ENCODE measurements around the gene LRFN4. TPM values are rescaled to one million over a fixed set of nuclear protein-coding genes. Genes with fewer than 3 reads are reported as not detected.

LRFN4 gene
- total and polyA plus RNA-seq, 2 of the 13 experiments (the other 11 are each of a cell fraction or from before 2014, with no cell fraction given): 1.3 to 6.8 TPM

- no peak for TF ChIP-seq ZNF468 (CRISPR knock-in tag; IDR thresholded peaks at IDR 0.05)
- TF ChIP-seq EED (CRISPR knock-in tag; IDR thresholded peaks at IDR 0.05): no peak
- no peak; the same call in 1 of the 2 replicates for TF ChIP-seq MXD3 (CRISPR knock-in tag; IDR thresholded peaks at IDR 0.05)
- TF ChIP-seq YY1 (IDR thresholded peaks at IDR 0.05; ENCODE audit: insufficient read depth, insufficient replicate concordance, low read depth, low read length): no peak
- no peak for TF ChIP-seq SMARCC2 (IDR thresholded peaks at IDR 0.05)
- TF ChIP-seq HMGA1 (CRISPR knock-in tag; conservative IDR thresholded peaks at IDR 0.05): no peak
- TF ChIP-seq ZNF383 (CRISPR knock-in tag; IDR thresholded peaks at IDR 0.05; ENCODE audit: borderline replicate concordance): no peak
- no peak for TF ChIP-seq HES4 (CRISPR knock-in tag; IDR thresholded peaks at IDR 0.05; ENCODE audit: borderline replicate concordance)
- TF ChIP-seq, protein P1, sequence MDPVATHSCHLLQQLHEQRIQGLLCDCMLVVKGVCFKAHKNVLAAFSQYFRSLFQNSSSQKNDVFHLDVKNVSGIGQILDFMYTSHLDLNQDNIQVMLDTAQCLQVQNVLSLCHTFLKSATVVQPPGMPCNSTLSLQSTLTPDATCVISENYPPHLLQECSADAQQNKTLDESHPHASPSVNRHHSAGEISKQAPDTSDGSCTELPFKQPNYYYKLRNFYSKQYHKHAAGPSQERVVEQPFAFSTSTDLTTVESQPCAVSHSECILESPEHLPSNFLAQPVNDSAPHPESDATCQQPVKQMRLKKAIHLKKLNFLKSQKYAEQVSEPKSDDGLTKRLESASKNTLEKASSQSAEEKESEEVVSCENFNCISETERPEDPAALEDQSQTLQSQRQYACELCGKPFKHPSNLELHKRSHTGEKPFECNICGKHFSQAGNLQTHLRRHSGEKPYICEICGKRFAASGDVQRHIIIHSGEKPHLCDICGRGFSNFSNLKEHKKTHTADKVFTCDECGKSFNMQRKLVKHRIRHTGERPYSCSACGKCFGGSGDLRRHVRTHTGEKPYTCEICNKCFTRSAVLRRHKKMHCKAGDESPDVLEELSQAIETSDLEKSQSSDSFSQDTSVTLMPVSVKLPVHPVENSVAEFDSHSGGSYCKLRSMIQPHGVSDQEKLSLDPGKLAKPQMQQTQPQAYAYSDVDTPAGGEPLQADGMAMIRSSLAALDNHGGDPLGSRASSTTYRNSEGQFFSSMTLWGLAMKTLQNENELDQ (CRISPR knock-in tag; IDR thresholded peaks at IDR 0.05; ENCODE audit: borderline replicate concordance): no peak
- TF ChIP-seq SP1 (IDR thresholded peaks at IDR 0.05): no peak
- no peak; the same call in 1 of the 2 replicates for TF ChIP-seq SP1 (CRISPR knock-in tag; IDR thresholded peaks at IDR 0.05)
- no peak; the same call in 1 of the 2 replicates for TF ChIP-seq JUN (CRISPR knock-in tag; IDR thresholded peaks at IDR 0.05)
- TF ChIP-seq ZBTB43 (CRISPR knock-in tag; conservative IDR thresholded peaks at IDR 0.05): peak; percentile 80
- peak; percentile 83 for TF ChIP-seq ZNF317 (CRISPR knock-in tag; IDR thresholded peaks at IDR 0.05)
- TF ChIP-seq ZNF205 (CRISPR knock-in tag; IDR thresholded peaks at IDR 0.05): peak; percentile 92; the same call in 1 of the 2 replicates
- no peak for TF ChIP-seq SRSF9 (IDR thresholded peaks at IDR 0.05; ENCODE audit: borderline replicate concordance, insufficient read depth, low read depth, low read length, poor library complexity, severe bottlenecking)
- 0 out of 2 replicates have a peak, but pooled peaks have one; percentile 24 for TF ChIP-seq THAP7 (CRISPR knock-in tag; IDR thresholded peaks at IDR 0.05)
- TF ChIP-seq ZNF20 (CRISPR knock-in tag; IDR thresholded peaks at IDR 0.05): no peak
- TF ChIP-seq ZNF225 (CRISPR knock-in tag; IDR thresholded peaks at IDR 0.05): no peak; the same call in 1 of the 2 replicates
- no peak for TF ChIP-seq ATF1 (CRISPR knock-in tag; IDR thresholded peaks at IDR 0.05)
- TF ChIP-seq ZBTB3 (CRISPR knock-in tag; IDR thresholded peaks at IDR 0.05; ENCODE audit: borderline replicate concordance, low read depth): no peak
- TF ChIP-seq IKZF4 (CRISPR knock-in tag; IDR thresholded peaks at IDR 0.05; ENCODE audit: borderline replicate concordance, low read depth, not compliant biosample characterization): no peak
- TF ChIP-seq NRL (CRISPR knock-in tag; IDR thresholded peaks at IDR 0.05; ENCODE audit: borderline replicate concordance): no peak
- no peak for TF ChIP-seq ZBTB7A (CRISPR knock-in tag; IDR thresholded peaks at IDR 0.05)
Observed at GRCh38 chr11:66901964-66902390, 45.1 kb downstream of the LRFN4 start (continued).
